Amniotic epithelial cell (primary cell): Measurements from ENCODE around the gene TRAF3IP3.
A peak's percentile ranks its signal among the peaks of the same experiment; 100 is the strongest.

Experiments used
- DNase-seq: peaks from one replicate; pipeline ENCODE4 v3.0.0-alpha.2; 2010; ENCODE audit warnings: low read depth

TRAF3IP3 gene, protein sequence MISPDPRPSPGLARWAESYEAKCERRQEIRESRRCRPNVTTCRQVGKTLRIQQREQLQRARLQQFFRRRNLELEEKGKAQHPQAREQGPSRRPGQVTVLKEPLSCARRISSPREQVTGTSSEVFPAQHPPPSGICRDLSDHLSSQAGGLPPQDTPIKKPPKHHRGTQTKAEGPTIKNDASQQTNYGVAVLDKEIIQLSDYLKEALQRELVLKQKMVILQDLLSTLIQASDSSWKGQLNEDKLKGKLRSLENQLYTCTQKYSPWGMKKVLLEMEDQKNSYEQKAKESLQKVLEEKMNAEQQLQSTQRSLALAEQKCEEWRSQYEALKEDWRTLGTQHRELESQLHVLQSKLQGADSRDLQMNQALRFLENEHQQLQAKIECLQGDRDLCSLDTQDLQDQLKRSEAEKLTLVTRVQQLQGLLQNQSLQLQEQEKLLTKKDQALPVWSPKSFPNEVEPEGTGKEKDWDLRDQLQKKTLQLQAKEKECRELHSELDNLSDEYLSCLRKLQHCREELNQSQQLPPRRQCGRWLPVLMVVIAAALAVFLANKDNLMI

DNA sequence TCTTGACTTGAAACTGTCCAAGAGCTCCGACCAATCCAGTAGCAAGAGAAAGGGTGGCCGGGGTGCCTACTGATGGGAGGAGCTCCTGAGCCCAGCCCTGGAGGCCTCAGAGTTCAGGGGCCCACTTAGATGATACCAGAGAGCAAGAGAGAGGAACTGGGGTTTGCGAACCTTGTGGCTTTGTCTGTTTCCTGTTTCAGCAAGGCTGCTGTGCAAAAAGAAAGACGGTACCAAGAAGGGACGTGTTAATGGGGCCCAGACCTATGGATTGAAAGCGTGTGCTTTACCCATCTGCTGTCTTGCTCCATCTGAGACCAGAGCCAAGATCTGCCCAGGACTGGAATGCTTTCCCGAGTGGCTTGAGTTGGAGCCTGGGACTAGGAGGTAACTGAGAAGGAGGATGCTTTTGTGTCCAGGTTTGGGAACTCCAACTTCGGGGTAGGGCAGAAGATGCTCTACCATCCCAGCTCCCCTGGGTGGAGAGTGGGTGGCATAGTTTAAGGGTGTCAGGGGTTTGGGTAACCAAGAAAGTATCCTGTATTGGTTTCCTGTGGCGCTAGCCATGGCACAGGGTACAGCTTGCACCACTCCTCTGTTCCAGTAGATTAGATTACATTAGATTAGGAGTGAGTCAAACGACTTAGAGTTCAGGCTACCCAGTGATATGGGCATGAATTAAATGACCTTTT, at the start of gene TRAF3IP3:
Gene TRAF3IP3, plus strand, starts transcription at position 128 of the 689 bp plus-strand sequence. CDS start 3,987 bp downstream, outside the sequence.
- no peak for DNase-seq

DNA sequence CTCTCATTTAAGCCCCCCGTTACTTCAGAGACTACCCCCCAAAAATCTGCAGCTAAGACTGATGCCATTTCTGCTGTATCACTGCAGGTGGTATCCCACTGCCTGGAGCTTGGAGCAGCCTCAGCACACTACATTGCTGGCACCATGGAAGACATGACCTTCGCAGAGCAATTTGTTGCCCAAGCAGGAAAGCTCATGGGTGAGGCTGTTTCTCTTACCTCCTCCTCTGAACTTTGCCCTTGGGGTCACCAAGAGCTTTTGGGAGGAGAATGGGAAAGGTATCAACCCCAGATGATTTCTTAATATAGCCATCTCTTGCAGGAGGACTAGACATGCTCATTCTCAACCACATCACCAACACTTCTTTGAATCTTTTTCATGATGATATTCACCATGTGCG, 49.2 kb upstream of the TRAF3IP3 start:
- no peak for DNase-seq

DNA sequence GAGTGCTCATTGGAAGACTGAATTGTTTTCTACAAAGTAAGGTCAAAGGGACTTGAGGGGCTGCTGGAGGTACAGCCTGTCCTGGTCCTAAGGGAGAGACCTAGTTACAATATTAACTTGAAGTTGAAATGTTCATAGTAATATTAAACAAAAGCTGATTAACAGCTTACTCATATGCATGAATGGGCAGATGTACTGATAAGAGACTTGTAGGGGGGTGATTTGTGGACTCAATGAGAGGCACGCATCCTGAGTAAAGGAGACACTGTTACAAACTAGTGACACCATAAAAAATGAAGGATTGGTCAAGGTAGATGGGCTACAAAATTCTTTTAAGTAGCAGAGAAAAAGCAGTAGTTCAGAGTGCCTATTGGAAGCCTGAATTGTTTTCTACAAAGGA, 48.5 kb upstream of the TRAF3IP3 start:
- DNase-seq, result peak; percentile 54

DNA sequence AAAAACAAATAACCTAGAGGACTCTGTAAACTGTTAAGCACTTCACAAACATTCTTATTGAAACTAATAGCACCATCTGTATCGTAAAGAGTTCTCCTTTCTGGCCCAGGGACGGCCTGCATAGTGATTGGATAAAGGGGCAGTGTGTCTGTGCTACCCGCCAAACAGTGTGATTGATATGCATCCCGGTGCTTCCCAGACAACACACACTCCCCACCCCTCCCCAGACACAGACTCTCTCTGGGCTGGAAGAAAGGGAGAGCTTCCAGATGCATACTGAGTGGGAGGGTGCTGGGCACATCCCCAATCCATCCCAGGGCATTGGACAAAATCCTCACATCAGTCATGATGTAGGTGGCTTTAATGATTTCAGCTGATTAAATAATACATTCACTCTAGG, 47.6 kb upstream of the TRAF3IP3 start:
- peak; percentile 36 for DNase-seq

DNA sequence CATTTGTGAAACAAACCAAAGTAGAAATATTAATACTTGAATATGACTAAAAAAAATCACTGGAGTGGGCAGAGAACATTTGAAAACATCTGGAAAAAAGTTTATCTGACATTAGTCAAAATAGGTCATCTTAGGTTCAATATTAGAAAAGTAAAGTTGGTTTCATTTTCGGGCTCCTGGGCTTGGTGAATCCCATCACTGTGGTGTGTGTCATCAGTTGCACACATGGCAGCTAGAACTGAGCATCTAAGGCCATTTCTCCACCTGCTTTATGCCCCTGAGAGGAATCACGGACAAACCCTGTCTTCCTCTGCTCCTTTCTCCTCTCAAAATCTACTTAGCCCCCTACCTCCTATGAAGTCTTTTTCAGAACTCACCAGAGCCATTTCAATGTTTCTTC, 45.8 kb upstream of the TRAF3IP3 start:
- no peak for DNase-seq

DNA sequence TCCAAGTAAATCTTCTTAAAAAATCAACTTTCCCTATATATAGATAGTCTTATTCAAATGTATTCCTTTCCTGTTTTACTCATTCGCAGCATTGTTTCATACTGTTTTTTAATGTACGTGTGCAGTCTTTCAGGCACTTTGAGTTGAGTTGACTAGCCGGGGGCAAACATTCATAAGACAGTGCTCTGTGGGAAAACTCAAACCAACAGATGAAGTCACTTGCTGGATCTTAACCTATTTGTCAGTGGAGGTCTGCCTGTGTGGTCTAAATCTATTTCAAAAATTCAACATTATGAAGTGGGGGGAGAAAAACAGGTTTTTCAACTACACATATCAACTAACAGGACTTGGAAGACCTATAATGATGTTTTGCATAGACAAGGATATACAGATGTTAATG, 45.0 kb upstream of the TRAF3IP3 start:
- no peak for DNase-seq

DNA sequence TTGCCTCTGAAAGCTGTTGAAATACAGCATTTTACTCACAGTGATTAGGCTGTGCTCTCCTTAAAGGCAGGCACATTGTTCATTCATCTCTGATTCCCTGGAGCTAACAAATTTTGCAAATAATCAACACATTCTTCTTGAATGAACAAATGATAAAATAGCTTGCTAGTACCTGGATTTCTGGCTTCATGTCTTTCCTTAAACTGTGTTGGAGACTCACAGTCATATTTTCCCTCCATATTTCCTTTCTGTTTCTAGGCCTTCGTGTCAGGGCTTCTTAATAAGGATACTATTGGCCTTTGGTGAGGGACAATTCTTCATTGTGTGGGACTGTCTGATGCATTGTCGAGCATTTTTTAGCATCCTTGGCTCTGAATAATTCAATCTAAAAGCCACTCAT, 41.5 kb upstream of the TRAF3IP3 start:
- DNase-seq, result no peak

DNA sequence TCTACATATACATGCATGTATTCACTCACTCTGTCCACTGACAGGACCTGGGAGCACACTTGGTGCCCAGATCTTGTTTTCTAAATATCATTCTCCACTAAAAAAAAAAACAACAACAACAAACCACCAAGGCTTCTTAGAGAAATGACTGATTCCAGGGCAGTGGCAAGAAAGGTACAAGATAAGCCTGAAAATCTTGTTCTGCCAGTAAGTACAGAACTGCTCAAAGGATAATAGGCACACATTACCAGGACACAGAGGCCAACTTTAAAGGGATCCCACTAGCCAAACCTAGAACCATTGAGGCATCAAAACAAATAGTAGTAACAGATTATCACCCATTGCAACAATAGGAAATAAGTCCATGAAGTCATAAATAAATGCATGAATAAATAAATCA, 40.5 kb upstream of the TRAF3IP3 start:
- no peak for DNase-seq

DNA sequence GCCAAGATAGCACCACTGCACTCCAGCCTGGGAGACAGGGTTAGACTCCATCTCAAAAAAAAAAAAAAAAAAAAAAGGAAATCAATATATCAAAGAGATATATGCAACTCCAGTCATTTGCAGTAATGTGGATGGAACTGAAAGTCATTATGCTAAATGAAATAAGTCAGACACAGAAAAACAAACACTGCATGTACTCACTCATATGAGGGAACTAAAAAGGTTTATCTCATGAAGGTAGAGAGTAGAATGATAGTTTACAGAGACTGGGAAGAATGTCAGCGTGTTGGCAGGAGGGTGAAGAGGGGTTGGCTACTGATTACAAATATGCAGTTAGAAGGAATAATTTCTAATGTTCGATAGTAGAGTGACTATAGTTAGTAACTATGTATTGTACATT, 38.0 kb upstream of the TRAF3IP3 start:
- no peak for DNase-seq

DNA sequence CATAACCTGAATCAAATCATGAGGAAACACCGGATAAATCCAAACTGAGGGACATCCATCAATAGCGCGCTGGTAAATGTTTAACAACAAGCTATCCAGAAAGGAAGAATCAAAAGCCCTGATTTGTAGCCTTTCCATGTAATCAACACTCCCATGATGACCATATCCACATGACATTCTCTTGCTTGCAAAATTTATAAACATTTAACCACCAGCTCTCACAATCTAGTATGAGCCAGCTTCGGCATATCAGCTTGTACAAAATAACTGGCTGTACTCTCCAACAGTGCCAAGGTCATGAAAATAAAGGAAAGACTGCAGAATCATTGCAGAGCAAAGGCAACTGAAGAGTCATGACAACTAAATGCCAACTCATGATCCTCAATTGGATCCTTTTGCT, 35.5 kb upstream of the TRAF3IP3 start:
- peak; percentile 96 for DNase-seq

DNA sequence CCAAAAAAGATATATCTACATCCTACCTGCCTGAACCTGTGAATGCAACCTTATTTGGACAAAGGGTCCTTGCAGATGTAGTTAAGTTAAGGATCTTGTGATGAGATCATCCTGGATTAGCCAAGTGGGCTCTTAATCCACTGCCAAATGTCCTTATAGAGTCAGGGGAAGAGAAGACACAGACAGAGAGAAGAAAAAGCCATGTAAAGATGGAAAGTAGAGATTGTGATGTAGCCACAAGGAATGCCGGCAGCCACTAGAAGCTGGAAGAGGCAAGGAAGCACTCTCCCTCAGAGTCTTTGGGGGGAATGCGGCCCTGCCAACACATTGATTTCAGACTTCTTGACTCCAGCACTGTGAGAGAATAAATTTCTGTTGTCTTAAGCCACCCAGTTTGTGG, 35.0 kb upstream of the TRAF3IP3 start:
- DNase-seq, result peak; percentile 72

DNA sequence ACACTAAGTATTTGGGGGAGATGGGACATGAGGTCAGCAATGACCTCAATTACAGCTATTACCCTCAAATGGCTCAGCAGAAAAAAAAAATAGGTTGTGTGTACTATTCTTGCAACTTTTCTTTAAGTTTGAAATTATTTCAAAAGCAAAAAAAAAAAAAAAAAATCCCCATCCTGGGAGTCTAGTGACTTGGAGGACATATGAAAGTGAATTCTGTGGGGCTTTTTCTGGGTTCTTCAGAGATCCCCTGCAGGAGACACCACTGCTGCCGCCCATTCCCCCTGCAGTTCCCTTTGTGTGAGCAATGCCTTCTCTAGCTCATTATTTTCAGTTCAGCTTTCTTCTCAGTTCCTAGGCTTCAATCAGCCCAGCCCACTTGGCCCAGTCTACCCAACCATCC, 34.5 kb upstream of the TRAF3IP3 start:
- no peak for DNase-seq

DNA sequence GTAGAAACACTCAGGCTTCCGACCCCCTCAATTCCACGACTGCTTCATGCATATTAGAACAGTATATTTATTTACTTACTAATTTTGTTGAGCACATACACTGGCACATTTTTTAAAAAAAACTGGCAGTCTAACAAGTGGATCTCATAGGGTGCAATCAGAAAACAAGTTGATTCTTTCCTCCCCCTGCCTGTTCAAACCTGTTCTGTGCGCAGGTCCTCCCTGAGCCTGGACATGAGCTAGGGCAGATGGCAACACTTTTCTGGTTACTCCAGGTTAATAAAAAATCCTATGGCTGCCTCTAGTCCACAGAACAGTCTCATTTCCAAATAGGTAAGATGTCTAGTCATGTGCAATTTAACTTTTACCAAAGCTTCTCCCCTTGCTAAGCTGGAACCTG, 32.6 kb upstream of the TRAF3IP3 start:
- no peak for DNase-seq

DNA sequence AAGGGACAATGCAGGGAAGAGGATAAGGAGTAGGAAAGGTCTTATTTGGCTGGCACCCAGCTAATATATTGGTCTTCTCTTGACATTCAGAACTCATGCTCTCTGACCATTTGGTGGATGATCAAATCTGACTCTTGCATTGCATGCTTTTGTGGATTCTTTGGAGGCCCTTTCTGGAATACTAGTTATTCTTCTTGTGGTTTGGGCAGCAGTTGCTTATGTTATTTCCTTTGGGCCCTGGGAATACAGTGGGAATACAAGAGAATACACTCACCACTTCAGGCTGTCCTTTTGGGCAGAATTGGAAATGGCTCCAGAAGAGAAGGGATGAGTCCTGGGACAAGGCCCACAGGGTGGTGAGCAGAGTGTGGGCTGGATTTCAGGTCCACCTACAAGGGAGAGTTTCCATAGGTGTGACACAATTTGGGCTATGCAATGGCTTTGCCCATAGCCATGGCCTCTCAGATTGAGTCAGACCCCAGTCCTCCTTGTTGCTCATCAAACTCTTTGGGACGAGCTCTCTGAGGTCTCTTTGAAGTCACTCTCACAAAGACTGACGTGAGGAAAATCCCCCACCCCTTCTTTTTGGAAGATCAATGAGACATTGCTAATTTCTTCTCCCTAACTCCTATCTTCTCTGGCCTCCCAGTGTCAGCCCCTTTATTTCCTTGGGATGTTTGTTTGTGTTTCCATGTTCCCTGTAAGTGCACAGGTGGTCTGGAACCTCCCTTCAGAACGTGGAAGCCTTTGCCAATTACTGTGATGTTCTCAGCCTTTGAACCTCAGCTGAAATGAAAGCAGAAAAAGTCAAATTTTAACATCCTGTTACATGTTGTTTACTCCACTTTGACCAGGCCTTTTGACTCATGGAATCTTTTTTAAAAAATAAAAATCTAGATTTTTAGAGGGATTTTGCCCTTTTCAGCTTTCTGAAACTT, 31.8 kb upstream of the TRAF3IP3 start:
- DNase-seq, result no peak

DNA sequence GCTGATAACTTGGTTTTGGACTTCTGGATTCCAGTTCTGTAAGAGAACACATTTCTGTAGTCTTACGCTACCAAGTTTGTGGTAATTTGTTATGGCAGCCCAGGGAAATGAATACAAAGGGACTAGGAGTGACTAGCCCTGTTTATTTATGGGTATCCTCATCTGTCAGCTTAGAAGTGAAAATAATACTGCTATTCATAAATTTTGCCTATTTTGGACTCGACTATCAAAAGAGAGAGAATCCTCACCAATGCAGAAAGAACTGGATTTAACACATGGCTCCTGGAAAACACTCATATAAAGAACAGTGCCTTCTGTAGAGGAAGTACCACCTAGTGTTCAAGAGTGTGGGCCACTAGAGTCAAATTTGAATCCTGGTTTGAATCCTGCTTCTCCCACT, 28.6 kb upstream of the TRAF3IP3 start:
- no peak for DNase-seq

DNA sequence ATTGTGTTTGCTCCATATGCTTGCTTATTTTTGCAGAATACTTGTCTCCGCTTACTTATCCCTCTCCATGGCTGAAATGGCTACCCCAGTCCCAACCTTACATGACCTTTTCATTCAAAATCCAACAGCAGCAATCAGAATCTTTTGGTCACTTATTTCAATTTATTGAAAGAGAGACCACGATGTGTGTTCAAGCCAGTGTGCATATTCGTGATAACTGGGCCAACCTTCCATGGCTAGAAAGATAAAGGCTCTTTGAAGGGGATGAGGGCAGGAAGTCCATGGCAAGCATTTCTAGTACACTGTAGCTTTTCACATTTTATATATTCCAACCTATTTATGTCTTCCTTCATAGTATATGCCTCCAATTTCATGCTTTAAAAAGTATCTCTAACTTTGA, 28.1 kb upstream of the TRAF3IP3 start:
- no peak for DNase-seq

DNA sequence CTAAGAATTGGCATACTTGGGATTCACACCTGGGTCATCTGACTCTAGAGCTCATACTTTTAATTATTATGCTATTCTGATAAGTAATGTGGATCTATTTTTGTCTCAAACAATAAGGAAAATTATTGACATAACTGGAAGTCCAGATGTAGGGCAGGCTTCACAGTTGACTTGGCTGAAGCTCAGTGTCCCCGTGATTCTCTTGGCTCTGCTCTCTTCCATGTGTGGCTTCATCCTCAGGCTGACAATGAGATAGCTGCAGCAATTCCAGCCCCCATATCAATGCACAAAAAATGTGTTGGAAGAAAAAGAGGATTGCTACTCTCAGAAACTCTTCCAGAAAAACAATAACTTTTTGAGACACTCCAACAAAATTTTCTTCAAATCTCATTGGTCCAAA, 27.4 kb upstream of the TRAF3IP3 start:
- DNase-seq, result no peak

DNA sequence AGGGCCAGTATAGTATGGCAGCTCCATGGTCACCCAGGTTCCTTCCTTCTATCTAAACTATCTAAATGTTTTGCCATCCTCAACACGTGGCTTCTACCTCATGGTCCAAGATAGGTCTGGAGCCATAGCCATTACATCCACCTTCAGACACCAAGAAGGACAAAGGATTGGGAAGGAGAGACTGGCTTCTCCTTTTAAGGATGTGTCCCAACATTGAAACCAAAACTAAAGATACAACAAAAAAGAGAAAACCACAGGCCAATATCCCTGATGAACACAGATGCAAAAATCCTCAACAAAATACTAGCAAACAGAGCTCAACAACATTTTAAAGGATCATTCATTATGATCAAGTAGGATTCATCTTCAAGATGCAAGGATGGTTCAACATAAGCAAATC, 26.4 kb upstream of the TRAF3IP3 start:
- DNase-seq, result no peak

DNA sequence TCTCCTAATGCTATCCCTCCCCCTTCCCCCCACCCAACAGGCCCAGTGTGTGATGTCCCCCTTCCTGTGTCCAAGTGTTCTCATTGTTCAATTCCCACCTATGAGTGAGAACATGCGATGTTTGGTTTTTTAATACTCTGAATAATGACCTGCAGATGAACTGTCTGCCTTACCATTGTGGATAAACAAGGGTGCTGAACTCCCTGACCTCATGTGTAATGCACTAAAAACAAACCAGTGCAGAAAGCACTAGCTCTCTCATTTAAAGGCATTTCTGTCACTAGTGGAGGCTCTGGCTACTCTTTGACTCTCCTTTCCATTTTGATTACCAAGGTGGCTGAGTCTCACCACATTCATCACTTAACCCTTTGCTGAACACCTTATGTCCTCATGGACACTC, 23.1 kb upstream of the TRAF3IP3 start:
- DNase-seq, result peak; percentile 51

DNA sequence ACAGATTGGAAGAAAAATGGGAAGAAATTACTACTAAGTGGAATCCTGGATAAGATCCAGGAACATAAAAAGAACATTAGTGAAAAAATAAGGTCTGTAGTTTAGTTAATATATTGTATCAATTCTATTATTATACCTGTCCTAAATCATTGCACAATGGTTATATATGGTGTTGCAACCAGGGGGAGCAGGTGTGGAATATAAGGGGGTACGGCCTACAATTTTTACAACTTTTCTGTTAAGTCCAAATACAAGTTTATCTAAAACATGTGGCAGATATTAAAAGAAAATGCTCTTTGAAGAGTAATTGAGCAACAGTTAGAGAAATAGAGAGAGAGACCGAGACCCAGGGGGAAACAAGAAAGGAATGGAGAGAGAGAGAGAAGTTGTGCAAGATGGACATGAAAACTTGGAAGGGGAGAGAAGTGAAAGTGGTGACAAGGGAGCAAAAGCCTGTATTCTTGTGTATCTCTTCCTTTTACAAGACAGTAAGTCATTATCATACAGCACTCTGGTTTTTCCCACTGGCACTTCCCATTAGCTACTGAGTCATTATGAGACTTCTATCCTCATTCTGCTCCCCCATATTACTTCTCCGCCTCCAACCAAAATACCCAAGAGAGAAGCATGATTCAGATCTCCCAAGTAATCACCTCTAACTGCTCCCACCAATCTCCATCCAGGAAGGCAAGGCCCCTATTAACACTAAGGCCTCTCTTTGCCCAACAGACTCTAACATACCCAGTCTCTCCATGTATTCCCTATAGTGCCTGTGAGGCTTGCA, 22.3 kb upstream of the TRAF3IP3 start:
- peak; percentile 36 for DNase-seq

DNA sequence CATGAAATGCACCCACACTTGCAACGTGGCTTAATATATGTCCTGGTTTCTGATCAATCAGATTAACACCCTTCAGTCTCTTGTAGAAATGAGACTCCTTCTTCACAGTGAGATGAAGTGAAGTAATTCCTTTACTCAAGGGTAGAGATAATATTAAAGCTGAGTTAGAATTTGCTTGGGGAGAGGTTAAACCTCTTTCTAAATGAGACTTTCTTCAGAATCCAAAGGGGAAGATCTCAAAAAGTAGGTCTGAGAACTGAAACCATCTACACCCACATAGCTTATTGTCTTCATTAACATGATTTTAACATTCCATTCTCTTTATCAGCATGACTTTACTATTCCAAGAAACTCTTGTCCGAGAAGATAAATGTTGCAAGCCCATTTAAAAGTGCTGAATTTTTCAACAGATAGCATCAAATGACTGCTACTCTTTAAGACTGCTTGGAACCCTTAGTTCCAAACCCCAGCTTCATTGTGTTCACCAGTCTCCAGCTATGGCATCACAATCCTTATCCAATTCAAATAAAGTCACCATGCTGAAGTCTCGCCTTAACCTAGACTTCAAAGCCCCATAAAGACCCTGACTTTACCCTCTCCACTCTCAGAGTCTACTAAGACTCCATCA, 19.2 kb upstream of the TRAF3IP3 start:
- no peak for DNase-seq
